HCT116 (cell line): Measurements from ENCODE around the gene MALT1. TPM values are rescaled to one million over a fixed set of nuclear protein-coding genes. Genes with fewer than 3 reads are reported as not detected.

Source experiments
- ATAC-seq: fragments of 200-7000 bp; cut with Tn5 transposase; 2 replicates; pipeline ENCODE4 v1.9.1; 2020; ENCODE audit warnings: mild to moderate bottlenecking, moderate library complexity
- BruUV-seq: library from RNA; stranded (reverse); fragments of 400-500 nt; replicated peaks from 2 replicates; lab custom pipeline; 2021; lab: Mats Ljungman, UMichigan
- CTCF ChIA-PET: fragments of 300-600 bp; sonication (Branson Sonifier 250); formaldehyde crosslinking; loops from one replicate; lab custom pipeline; 2021; ENCODE audit warnings: antibody characterized with exemption; lab: Charles Lee
- POLR2A ChIA-PET: fragments of 300-600, 350-600 bp; sonication (Branson Sonifier 250); formaldehyde crosslinking; loops from one replicate; lab custom pipeline; 2021; ENCODE audit warnings: antibody characterized with exemption; lab: Charles Lee
- RAD21 ChIA-PET, 2 experiments: fragments of 300-600 bp; sonication (Branson Sonifier 250); formaldehyde crosslinking; loops; one replicate each; lab custom pipeline; 2023; ENCODE audit warnings: low total read pairs in 2 of 2; ENCODE audit not compliant: uncharacterized antibody in 2 of 2, unreplicated experiment in 2 of 2, low non-redundant PET in 1 of 2; lab: Charles Lee
- DNase-seq: peaks from one replicate; pipeline ENCODE4 v3.0.0-alpha.2; 2010; ENCODE audit warnings: low read depth, low spot score
- H2AFZ ChIP-seq: fragments of 200-600 bp; shearing (Covaris generic), sonication (generic); 2 replicates; pipeline ENCODE4 v1.6.1; 2017; ENCODE audit warnings: low read depth, mixed run types, mixed read lengths, antibody characterized with exemption, low read length; ENCODE audit not compliant: poor library complexity, severe bottlenecking
- H3K27ac ChIP-seq: 2 replicates; pipeline ENCODE4 v1.5.1; 2012; ENCODE audit warnings: low read depth, low read length
- H3K27me3 ChIP-seq: fragments of 200-600 bp; sonication (generic); 2 replicates; pipeline ENCODE4 v1.6.1; 2016; ENCODE audit warnings: mixed run types, low read length, mixed read lengths; ENCODE audit not compliant: insufficient read depth
- H3K36me3 ChIP-seq, 2 experiments: fragments of 200-500 bp in 1 of 2; fragments of 200-600 bp in 1 of 2; sonication (Bioruptor generic) in 1 of 2; sonication (generic) in 1 of 2; 2 replicates each; pipeline versions ENCODE4 v1.5.1 to v1.6.1; 2014 to 2016; ENCODE audit warnings: low read length in 2 of 2, inconsistent platforms in 1 of 2, mixed read lengths in 1 of 2, mixed run types in 1 of 2; ENCODE audit not compliant: insufficient read depth in 2 of 2, control insufficient read depth in 1 of 2
- H3K4me1 ChIP-seq, 2 experiments: fragments of 200-600 bp in 1 of 2; sonication (generic) in 1 of 2; 2 replicates each; pipeline versions ENCODE4 v1.5.1 to v1.6.1; 2012 to 2017; ENCODE audit warnings: low read length in 2 of 2, inconsistent platforms in 1 of 2, mild to moderate bottlenecking in 1 of 2, mixed read lengths in 1 of 2, mixed run types in 1 of 2, moderate library complexity in 1 of 2; ENCODE audit not compliant: insufficient read depth in 2 of 2, control insufficient read depth in 1 of 2
- H3K4me2 ChIP-seq: fragments of 200-600 bp; sonication (generic); 2 replicates; pipeline ENCODE4 v1.6.1; 2017; ENCODE audit warnings: mixed run types, low read length, mixed read lengths
- H3K4me3 ChIP-seq, 2 experiments: fragments of 200-600 bp in 1 of 2; sonication (generic) in 1 of 2; replicated peaks in 1 of 2; 2 replicates each; pipeline ENCODE4 v1.5.1; 2011 to 2016; ENCODE audit warnings: low read length in 2 of 2, control low read depth in 1 of 2, low read depth in 1 of 2, mild to moderate bottlenecking in 1 of 2, mixed read lengths in 1 of 2, mixed run types in 1 of 2
- H3K79me2 ChIP-seq: fragments of 200-600 bp; sonication (generic); 2 replicates; pipeline ENCODE4 v1.6.1; 2017; ENCODE audit warnings: mild to moderate bottlenecking, mixed run types, low read length, moderate library complexity, mixed read lengths; ENCODE audit not compliant: insufficient read depth
- H3K9ac ChIP-seq: fragments of 200-600 bp; sonication (generic); 2 replicates; pipeline ENCODE4 v1.6.1; 2016; ENCODE audit warnings: low read length, mixed read lengths
- H3K9me2 ChIP-seq: fragments of 200-600 bp; sonication (generic), shearing (Covaris generic); 2 replicates; pipeline ENCODE4 v1.6.1; 2017; ENCODE audit warnings: mixed run types, mild to moderate bottlenecking, moderate library complexity; ENCODE audit not compliant: insufficient read depth
- H3K9me3 ChIP-seq, 2 experiments: fragments of 200-500 bp in 1 of 2; fragments of 200-600 bp in 1 of 2; sonication (Bioruptor generic) in 1 of 2; sonication (generic) in 1 of 2; 2 replicates each; pipeline ENCODE4 v1.6.1; 2014 to 2017; ENCODE audit warnings: low read length in 2 of 2, mixed read lengths in 2 of 2, inconsistent platforms in 1 of 2, low read depth in 1 of 2, mild to moderate bottlenecking in 1 of 2, mixed run types in 1 of 2, moderate library complexity in 1 of 2; ENCODE audit not compliant: control insufficient read depth in 1 of 2, insufficient read depth in 1 of 2
- H4K20me1 ChIP-seq: fragments of 200-600 bp; sonication (generic), shearing (Covaris generic); 2 replicates; pipeline ENCODE4 v1.6.1; 2017; ENCODE audit warnings: mixed run types, mild to moderate bottlenecking, moderate library complexity; ENCODE audit not compliant: insufficient read depth
- ATF3 ChIP-seq: IDR thresholded peaks from 2 replicates; pipeline ENCODE4 v1.6.1; 2012
- CTCF ChIP-seq, 3 experiments: fragments of 200-600 bp in 1 of 3; sonication (generic) in 1 of 3; IDR thresholded peaks in 2 of 3; conservative IDR thresholded peaks in 1 of 3; 2 replicates each; pipeline ENCODE4 v1.5.1; 2012 to 2017; ENCODE audit warnings: low read depth in 2 of 3, low read length in 2 of 3, antibody characterized with exemption in 1 of 3, borderline replicate concordance in 1 of 3, control low read depth in 1 of 3, mild to moderate bottlenecking in 1 of 3, mixed read lengths in 1 of 3, mixed run types in 1 of 3, moderate library complexity in 1 of 3; ENCODE audit not compliant: insufficient read depth in 1 of 3
- ELF1 ChIP-seq: IDR thresholded peaks from 2 replicates; pipeline ENCODE4 v1.6.1; 2012; ENCODE audit warnings: low read depth, borderline replicate concordance
- EZH2phosphoT487 ChIP-seq: fragments of 200-600 bp; IDR thresholded peaks from 2 replicates; pipeline ENCODE4 v1.6.1; 2018; ENCODE audit warnings: antibody characterized with exemption, borderline replicate concordance
- REST ChIP-seq: IDR thresholded peaks from 2 replicates; pipeline ENCODE4 v1.6.1; 2012; ENCODE audit warnings: low read depth
- SIN3A ChIP-seq: IDR thresholded peaks from 2 replicates; pipeline ENCODE4 v1.6.1; 2012; ENCODE audit warnings: low read depth
- YY1 ChIP-seq: IDR thresholded peaks from 2 replicates; pipeline ENCODE4 v1.6.1; 2011; ENCODE audit warnings: low read length, low read depth, moderate library complexity, mild to moderate bottlenecking; ENCODE audit not compliant: insufficient replicate concordance; ENCODE audit errors: extremely low read depth
- ZNF274 ChIP-seq: fragments of 200-500 bp; sonication (Bioruptor generic); IDR thresholded peaks from 2 replicates; pipeline ENCODE4 v1.6.1; 2014; ENCODE audit warnings: mild to moderate bottlenecking, low read depth, low read length, inconsistent platforms
- intact Hi-C: fragments of 100-400 bp; cut with micrococcal nuclease; formaldehyde crosslinking; loops from 2 replicates; pipeline ENCODE4 v1.10.0; 2022
- total RNA-seq: library from RNA; stranded (reverse); gene quantifications from one replicate; pipeline ENCODE4 v1.2.1, GENCODE V29; 2021; ENCODE audit not compliant: unreplicated experiment

The MALT1 gene
- total RNA-seq, 1 experiment from 2014 or later = 41.1 TPM

GRCh38 chr18:58661423-58661822, 9.8 kb upstream of the MALT1 start:
- Histone ChIP-seq H3K4me1 (peaks cover 6 to 23% of the 10 kb centered on the region in 2 experiments; a peak in 3 of 4 replicates), H3K4me3 (no peak overlapping the region), H3K36me3 (no peaks in the 10 kb centered on the region), H3K4me2 (no peak overlapping the region), H4K20me1 (no peaks in the 10 kb centered on the region), H3K79me2 (no peaks in the 10 kb centered on the region), H3K27me3 (no peaks in the 10 kb centered on the region), H3K27ac (no peak overlapping the region), H3K9me3 (no peaks in the 10 kb centered on the region), H3K9me2 (no peaks in the 10 kb centered on the region), H3K9ac (no peak overlapping the region), H2AFZ (no peak overlapping the region)
- TF ChIP-seq YY1 (no peak), ZNF274 (no peak), CTCF (IDR thresholded peaks at IDR 0.05 in 2 of 3, conservative IDR thresholded peaks at IDR 0.05 in 1 of 3; ENCODE audit: borderline replicate concordance in 1 of 3, insufficient read depth in 1 of 3, low read depth in 2 of 3, low read length in 2 of 3) (no peak), SIN3A (no peak), EZH2phosphoT487 (no peak), ATF3 (no peak), ELF1 (no peak), REST (no peak)
- DNase-seq (no peak), ATAC-seq (peak; percentile 62; the same call in 1 of the 2 replicates)
- POLR2A ChIA-PET = interaction anchor here (0.5 to 1.5 kb wide), 3 partner anchors 10 to 113 kb away, joined by 3 to 5 read pairs (median 3); partner anchors contain the start of gene MALT1
- CTCF ChIA-PET = interaction anchor here (1.0 to 1.6 kb wide), 2 partner anchors 120 to 131 kb away, joined by 3 read pairs; no protein-coding TSS in a partner anchor
- no TSS peak for BruUV-seq
- RAD21 ChIA-PET = no interaction called here
- intact Hi-C loops = no loop called here
